Panc1 (cell line): Measurements from ENCODE around the gene LSMEM2. TPM values are rescaled to one million over a fixed set of nuclear protein-coding genes. Genes with fewer than 3 reads are reported as not detected.

Experiments used
- ATAC-seq: fragments of 200-7000 bp; cut with Tn5 transposase; 2 replicates; pipeline ENCODE4 v1.9.1; 2020; ENCODE audit warnings: mild to moderate bottlenecking, moderate library complexity
- BruUV-seq: library from RNA; stranded (reverse); fragments of 400-500 nt; replicated peaks from 2 replicates; lab custom pipeline; 2021; lab: Mats Ljungman, UMichigan
- CTCF ChIA-PET: fragments of 300-600 bp; sonication (Branson Sonifier 250); formaldehyde crosslinking; loops from one replicate; lab custom pipeline; 2022; ENCODE audit warnings: antibody characterized with exemption; lab: Charles Lee
- POLR2A ChIA-PET: fragments of 300-600 bp; sonication (Branson Sonifier 250); formaldehyde crosslinking; loops from one replicate; lab custom pipeline; 2022; ENCODE audit warnings: antibody characterized with exemption; lab: Charles Lee
- DNase-seq: peaks from one replicate; pipeline ENCODE4 v3.0.0-alpha.2; 2010; ENCODE audit warnings: low read depth, low spot score
- H3K27ac ChIP-seq: 2 replicates; pipeline ENCODE4 v1.5.1; 2011; ENCODE audit warnings: mild to moderate bottlenecking, low read length, inconsistent platforms
- H3K27me3 ChIP-seq: fragments of 200-500 bp; sonication (Bioruptor generic); 2 replicates; pipeline ENCODE4 v1.6.0; 2014; ENCODE audit warnings: low read length, inconsistent platforms; ENCODE audit not compliant: control insufficient read depth, insufficient read depth
- H3K36me3 ChIP-seq: fragments of 200-500 bp; sonication (Bioruptor generic); 2 replicates; pipeline ENCODE4 v1.5.1; 2014; ENCODE audit warnings: inconsistent platforms, mild to moderate bottlenecking, low read length, moderate library complexity; ENCODE audit not compliant: control insufficient read depth, insufficient read depth
- H3K4me1 ChIP-seq: 2 replicates; pipeline ENCODE4 v1.5.1; 2011; ENCODE audit warnings: inconsistent platforms, mild to moderate bottlenecking, low read length, moderate library complexity; ENCODE audit not compliant: control insufficient read depth, insufficient read depth
- H3K4me3 ChIP-seq, 2 experiments: 2 replicates each; pipeline ENCODE4 v1.5.1; 2011 to 2012; ENCODE audit warnings: low read depth in 2 of 2, low read length in 2 of 2, mild to moderate bottlenecking in 2 of 2, inconsistent platforms in 1 of 2, moderate library complexity in 1 of 2
- H3K9me3 ChIP-seq: fragments of 200-500 bp; sonication (Bioruptor generic); 2 replicates; pipeline ENCODE4 v1.5.1; 2014; ENCODE audit warnings: low read depth, mild to moderate bottlenecking, inconsistent platforms, low read length, moderate library complexity; ENCODE audit not compliant: control insufficient read depth, insufficient read depth
- POLR2AphosphoS5 ChIP-seq: IDR thresholded peaks from 2 replicates; pipeline ENCODE4 v1.6.1; 2012; ENCODE audit warnings: mild to moderate bottlenecking, low read depth, low read length, moderate library complexity
- REST ChIP-seq, 2 experiments: IDR thresholded peaks; 2 replicates each; pipeline ENCODE4 v1.6.1; 2011 to 2012; ENCODE audit warnings: low read depth in 2 of 2, control low read depth in 1 of 2, low read length in 1 of 2, mild to moderate bottlenecking in 1 of 2, moderate library complexity in 1 of 2; ENCODE audit not compliant: insufficient read depth in 1 of 2
- SIN3A ChIP-seq: IDR thresholded peaks from 2 replicates; pipeline ENCODE4 v1.6.1; 2012; ENCODE audit warnings: low read depth, mild to moderate bottlenecking, low read length, moderate library complexity, borderline replicate concordance; ENCODE audit not compliant: insufficient read depth
- TCF7L2 ChIP-seq: IDR thresholded peaks from 2 replicates; pipeline ENCODE4 v1.6.1; 2011; ENCODE audit warnings: mild to moderate bottlenecking, low read depth, low read length, inconsistent platforms
- in situ Hi-C: cut with HindIII; loops from 2 replicates; pipeline ENCODE4 v1.10.0; 2016; ENCODE audit warnings: low sequenced_read_pairs, low pct_unique_long_range_greater_than_20kb
- intact Hi-C: fragments of 100-400 bp; cut with micrococcal nuclease; formaldehyde crosslinking; loops from one replicate; pipeline ENCODE4 v1.10.0; 2022; ENCODE audit not compliant: unreplicated experiment
- total RNA-seq: library from RNA; stranded (reverse); gene quantifications from one replicate; pipeline ENCODE4 v1.2.1, GENCODE V29; 2021; ENCODE audit not compliant: unreplicated experiment
- TF ChIP-seq, protein P1 (sequence below): fragments of 450-650 bp; IDR thresholded peaks from 2 replicates; pipeline ENCODE4 v1.5.1; 2017; ENCODE audit warnings: mild to moderate bottlenecking

The LSMEM2 gene
- total RNA-seq, 1 experiment from 2014 or later, result not detected

- in situ Hi-C loops (no loop called here), intact Hi-C loops (no loop called here)
- no peak for TF ChIP-seq POLR2AphosphoS5
- no peak for TF ChIP-seq REST (IDR thresholded peaks at IDR 0.05; ENCODE audit: insufficient read depth in 1 of 2, low read depth in 2 of 2, low read length in 1 of 2)
- TF ChIP-seq TCF7L2, result no peak
- TF ChIP-seq, protein P1, sequence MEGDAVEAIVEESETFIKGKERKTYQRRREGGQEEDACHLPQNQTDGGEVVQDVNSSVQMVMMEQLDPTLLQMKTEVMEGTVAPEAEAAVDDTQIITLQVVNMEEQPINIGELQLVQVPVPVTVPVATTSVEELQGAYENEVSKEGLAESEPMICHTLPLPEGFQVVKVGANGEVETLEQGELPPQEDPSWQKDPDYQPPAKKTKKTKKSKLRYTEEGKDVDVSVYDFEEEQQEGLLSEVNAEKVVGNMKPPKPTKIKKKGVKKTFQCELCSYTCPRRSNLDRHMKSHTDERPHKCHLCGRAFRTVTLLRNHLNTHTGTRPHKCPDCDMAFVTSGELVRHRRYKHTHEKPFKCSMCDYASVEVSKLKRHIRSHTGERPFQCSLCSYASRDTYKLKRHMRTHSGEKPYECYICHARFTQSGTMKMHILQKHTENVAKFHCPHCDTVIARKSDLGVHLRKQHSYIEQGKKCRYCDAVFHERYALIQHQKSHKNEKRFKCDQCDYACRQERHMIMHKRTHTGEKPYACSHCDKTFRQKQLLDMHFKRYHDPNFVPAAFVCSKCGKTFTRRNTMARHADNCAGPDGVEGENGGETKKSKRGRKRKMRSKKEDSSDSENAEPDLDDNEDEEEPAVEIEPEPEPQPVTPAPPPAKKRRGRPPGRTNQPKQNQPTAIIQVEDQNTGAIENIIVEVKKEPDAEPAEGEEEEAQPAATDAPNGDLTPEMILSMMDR, result no peak
- TF ChIP-seq SIN3A, result no peak
- POLR2A ChIA-PET, result no interaction called here
- no peak overlapping the region for H3K27ac ChIP-seq
- no peak for DNase-seq
- H3K9me3 ChIP-seq, result no peaks in the 10 kb centered on the region
- peaks cover 13% of the 10 kb centered on the region for H3K4me1 ChIP-seq
- no peak overlapping the region for H3K4me3 ChIP-seq
- CTCF ChIA-PET, result interaction anchor here (0.6 kb wide), 1 partner anchor 27 kb away, joined by 3 read pairs; no protein-coding TSS in a partner anchor
- no peaks in the 10 kb centered on the region for H3K27me3 ChIP-seq
- ATAC-seq, result no peak
- H3K36me3 ChIP-seq, result no peaks in the 10 kb centered on the region
- BruUV-seq, result no TSS peak
Measured at GRCh38 chr3:50294089-50294488, 15.2 kb downstream of the LSMEM2 start.

DNA sequence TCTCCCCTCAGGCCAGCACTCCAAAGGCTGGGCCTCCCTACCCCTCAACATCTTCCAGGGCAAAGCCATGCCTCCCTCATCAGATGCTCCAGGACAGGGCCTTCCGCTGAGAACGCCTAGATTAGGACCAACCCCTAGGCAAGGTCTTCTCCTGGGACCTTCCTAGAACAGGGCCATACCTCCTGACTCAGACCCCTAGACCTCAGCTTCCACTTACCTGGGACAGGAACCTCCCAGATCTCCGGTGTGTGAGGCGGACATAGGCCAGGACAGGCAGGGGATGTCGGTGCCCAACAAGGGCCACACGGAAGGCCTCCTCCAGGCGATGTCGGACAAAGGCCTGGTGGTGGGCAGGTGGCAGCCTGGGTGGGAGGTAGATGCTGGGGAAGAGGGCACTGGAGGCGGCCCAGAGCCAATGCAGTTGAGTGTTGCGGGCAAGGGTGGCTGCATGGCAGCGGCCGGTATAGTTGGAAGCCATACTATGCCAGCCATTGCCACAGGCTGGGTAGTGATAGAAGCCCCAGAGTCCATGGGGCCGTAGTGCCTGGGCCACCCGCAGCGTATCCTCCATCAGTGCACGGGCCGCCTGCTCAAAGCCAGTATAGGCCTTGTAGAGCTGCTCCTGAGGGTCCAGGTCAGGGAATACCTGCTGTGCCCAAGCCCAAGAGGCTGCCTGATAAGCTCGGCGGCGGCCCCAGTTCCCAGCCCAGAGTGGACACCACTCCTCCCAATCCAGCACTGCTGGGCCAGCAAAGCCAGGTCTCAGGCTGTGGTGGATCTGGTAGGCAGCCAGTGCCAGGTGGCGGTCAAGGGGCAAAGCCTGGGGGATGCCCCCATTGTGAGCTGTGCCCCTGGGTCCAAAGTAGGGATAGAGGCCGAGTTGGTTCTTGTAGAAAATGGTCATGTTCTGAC, 15.9 kb downstream of the LSMEM2 start:
- Histone ChIP-seq H3K4me1 (peaks cover 13% of the 10 kb centered on the region), H3K4me3 (no peak overlapping the region), H3K27me3 (no peaks in the 10 kb centered on the region), H3K36me3 (no peaks in the 10 kb centered on the region), H3K9me3 (no peaks in the 10 kb centered on the region), H3K27ac (no peak overlapping the region)
- ATAC-seq (no peak), DNase-seq (no peak)
- no TSS peak for BruUV-seq
- in situ Hi-C loops (no loop called here), intact Hi-C loops (no loop called here)
- ChIA-PET POLR2A (no interaction called here), CTCF (no interaction called here)
- TF ChIP-seq SIN3A (no peak), POLR2AphosphoS5 (no peak), TCF7L2 (no peak), REST (IDR thresholded peaks at IDR 0.05; ENCODE audit: insufficient read depth in 1 of 2, low read depth in 2 of 2, low read length in 1 of 2) (no peak)
- TF ChIP-seq, protein P1, result no peak
